Stomach (tissue), 4 donors: ENCODE data around the gene CXXC4.

Experiments
- CTCF ChIP-seq, 7 experiments: fragments of 450-650 bp in 4 of 7; fragments of 200-600 bp in 3 of 7; sonication (generic) in 3 of 7; IDR thresholded peaks; one replicate each; pipeline ENCODE4 v1.5.1; 2016 to 2019; ENCODE audit warnings: antibody characterized with exemption in 7 of 7, control low read depth in 2 of 7, mild to moderate bottlenecking in 1 of 7
- POLR2AphosphoS5 ChIP-seq, 3 donors: sonication (generic); formaldehyde crosslinking; IDR thresholded peaks; one replicate each; pipeline ENCODE4 v1.6.1; 2016; ENCODE audit warnings: antibody characterized with exemption in 3 of 3

DNA sequence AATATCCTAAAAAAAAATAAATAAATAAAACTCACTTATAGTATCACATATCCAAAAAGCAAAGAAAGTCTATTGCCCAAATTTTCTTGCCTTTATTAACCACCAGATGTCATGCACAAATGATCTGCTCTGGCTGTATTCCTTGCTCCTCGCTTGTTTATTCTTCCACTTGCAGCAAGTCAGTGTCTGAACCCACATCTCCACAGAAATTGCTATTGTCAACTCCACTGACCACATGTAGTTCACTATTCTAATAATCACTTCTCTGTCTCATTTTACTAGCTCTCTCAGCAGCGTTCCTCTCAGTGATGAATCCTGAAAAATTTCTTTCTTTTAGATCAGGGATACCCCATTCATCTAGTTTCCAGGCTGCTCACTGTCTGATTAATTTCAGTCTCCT lies 29.3 kb upstream of the CXXC4 start:
- TF ChIP-seq CTCF (IDR thresholded peaks at IDR 0.05) (no peak), POLR2AphosphoS5 (IDR thresholded peaks at IDR 0.05) (no peak)
